ENCODE data around the gene CFAP58.

CFAP58 gene

DNA sequence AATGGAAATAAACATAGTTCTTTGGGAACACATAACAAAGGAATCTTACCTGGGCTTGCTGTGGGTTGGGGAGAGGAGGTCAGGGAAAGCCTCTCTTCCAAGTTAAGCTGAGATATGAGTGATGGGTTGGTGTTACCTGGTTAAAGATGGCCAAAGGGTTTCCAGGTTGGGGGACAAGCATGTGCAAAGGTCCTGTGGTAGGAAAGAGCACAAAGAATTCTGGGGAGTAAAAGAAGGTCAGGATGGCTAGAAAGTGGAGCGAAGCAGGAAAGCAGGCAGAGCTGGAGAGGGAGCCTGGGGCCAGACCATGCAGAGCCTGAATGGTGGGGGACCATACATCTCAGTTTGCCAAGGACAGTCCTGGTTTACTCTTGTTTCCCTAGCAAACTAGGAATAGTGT lies 133.2 kb downstream of the CFAP58 start:
- POLR2A ChIA-PET: no interaction called here
- DNase-seq (ENCODE audit: extremely low spot score): no peak
- TF ChIP-seq, protein P1, sequence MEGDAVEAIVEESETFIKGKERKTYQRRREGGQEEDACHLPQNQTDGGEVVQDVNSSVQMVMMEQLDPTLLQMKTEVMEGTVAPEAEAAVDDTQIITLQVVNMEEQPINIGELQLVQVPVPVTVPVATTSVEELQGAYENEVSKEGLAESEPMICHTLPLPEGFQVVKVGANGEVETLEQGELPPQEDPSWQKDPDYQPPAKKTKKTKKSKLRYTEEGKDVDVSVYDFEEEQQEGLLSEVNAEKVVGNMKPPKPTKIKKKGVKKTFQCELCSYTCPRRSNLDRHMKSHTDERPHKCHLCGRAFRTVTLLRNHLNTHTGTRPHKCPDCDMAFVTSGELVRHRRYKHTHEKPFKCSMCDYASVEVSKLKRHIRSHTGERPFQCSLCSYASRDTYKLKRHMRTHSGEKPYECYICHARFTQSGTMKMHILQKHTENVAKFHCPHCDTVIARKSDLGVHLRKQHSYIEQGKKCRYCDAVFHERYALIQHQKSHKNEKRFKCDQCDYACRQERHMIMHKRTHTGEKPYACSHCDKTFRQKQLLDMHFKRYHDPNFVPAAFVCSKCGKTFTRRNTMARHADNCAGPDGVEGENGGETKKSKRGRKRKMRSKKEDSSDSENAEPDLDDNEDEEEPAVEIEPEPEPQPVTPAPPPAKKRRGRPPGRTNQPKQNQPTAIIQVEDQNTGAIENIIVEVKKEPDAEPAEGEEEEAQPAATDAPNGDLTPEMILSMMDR (IDR thresholded peaks at IDR 0.05; ENCODE audit: control extremely low read depth, extremely low read depth, low read depth, missing control alignments): no peak
- CTCF ChIA-PET: no interaction called here

DNA sequence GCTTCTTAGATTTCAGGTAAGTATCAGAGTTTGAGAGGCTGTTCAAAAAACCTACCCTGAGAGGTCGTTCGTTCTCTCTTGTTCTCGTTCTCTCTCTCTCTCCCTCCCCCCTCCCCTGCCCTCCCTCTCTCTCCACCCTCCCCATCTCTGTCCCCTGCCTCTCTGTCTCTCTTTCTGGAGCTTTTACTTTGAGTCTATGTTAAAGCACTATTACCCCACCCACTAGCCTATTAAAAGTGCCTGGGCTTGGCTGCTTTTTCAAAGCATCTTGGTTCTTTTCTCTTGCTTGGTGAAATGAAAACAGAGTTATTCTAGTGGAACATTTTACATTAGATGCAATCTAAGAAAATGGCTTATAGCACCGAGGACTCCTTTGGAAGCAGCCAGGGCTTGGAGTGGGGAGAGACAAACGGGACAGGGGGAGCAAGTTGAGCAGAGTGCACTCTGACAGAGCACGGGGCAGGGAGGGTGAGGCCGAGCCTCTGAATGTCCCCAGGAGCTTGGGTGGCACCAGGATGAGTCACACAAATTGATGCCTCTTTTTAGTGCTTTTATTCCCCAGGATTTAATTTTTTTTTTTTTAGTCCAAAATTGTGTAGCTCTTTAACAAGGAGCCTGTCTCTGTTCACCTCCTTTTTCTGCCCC lies 134.3 kb downstream of the CFAP58 start:
- ChIA-PET CTCF (interaction anchor here (1.7 kb wide), 1 partner anchor 15 kb away, joined by 4 read pairs; no protein-coding TSS in a partner anchor), POLR2A (no interaction called here)
- TF ChIP-seq, protein P1 (IDR thresholded peaks at IDR 0.05; ENCODE audit: control extremely low read depth, extremely low read depth, low read depth, missing control alignments): no peak
- no peak for DNase-seq (ENCODE audit: extremely low spot score)

DNA sequence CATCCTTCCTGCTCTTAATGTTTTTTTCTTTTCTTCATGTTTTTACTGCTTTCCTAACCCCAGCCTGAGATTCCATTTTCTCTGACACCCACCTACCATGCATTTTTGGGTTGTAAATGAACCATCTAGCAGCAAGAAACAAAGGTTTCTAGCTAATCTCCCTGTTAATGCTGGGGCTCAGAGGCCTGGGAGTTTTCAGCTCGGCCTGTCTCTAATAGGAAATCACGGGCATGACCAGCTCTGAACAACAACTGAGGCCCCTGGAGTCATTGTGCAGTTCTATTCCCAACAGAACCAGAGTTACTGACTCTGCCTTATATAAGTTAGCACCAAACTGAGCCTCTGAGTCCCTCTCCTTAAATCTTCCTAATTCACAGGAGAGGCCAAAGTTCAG lies 134.8 kb downstream of the CFAP58 start:
- POLR2A ChIA-PET: no interaction called here

DNA sequence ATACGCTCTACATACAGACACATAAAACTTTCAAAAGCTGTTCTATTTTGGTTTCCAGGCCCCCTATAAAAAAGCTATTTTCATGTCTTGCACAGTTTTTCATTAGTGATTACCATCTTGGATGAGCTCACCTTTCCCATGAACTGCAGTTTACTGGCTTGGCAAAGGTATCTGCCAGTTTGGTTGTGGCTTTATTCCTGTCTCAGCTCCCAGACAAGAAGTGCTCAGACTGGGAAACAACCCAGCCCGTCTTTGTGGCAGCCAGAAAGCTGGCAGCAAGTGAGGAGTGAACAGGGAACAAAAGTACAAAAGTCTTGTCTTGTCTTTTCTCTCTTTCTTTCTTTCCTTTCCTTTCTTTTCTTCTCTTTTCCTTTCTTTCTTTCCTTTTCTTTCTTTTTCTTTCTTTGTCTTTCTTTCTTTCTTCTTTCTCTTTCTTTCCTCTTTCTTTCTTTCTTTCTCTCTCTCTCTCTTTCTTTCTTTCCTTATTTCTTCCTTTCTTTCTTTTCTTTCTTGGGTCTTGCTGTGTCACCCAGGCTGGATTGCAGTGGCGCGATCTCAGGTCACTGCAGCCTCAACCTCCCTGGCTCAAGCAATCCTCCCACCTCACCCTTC lies 138.8 kb downstream of the CFAP58 start:
- ChIA-PET CTCF (interaction anchor here (2.1 kb wide), 1 partner anchor 15 kb away, joined by 5 read pairs; no protein-coding TSS in a partner anchor), POLR2A (no interaction called here)
- DNase-seq (ENCODE audit: extremely low spot score): no peak
- TF ChIP-seq, protein P1 (IDR thresholded peaks at IDR 0.05; ENCODE audit: control extremely low read depth, extremely low read depth, low read depth, missing control alignments): no peak

More for the DNA sequence above, 134.8 kb downstream of the CFAP58 start:
- DNase-seq (ENCODE audit: extremely low spot score): no peak
- CTCF ChIA-PET: interaction anchor here (1.7 kb wide), 1 partner anchor 15 kb away, joined by 4 read pairs; no protein-coding TSS in a partner anchor
- TF ChIP-seq, protein P1 (IDR thresholded peaks at IDR 0.05; ENCODE audit: control extremely low read depth, extremely low read depth, low read depth, missing control alignments): no peak

DNA sequence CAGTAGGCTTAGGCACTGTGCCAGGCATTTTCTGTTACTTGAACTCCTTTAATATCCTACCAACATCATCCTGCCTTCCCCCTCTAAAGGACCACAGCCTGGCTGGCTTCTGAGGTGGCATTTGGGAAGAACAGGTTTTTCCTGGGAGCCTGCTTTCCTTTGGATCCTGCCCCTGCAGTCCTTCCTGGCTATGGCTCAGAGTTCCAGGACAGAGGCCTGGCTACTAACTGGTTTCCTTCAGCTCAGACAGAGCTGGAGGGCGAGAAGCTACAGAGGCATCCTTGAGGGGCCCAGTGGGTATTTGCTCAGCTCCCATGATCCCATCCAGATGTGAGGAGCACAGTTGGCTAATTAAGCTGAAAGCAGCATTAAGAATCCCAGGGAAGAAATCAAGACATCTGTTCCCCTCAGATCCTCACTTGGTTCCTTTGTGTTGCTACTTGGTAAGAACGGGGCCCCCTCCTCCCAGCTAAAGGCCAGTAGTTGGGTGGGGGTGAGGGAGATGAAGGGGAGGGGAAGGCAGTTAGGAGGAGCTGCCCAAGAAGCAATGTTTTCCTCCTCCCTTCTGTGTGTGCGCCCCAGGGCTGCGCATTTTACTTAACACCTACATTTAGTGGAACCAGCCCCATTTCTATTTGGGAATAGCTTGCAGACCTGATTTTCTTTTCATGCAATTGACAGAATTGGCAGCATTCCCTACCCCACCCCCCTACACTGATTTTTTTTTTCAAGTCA lies 144.9 kb downstream of the CFAP58 start:
- DNase-seq (ENCODE audit: extremely low spot score): no peak
- POLR2A ChIA-PET: no interaction called here
- CTCF ChIA-PET: interaction anchor here (1.3 kb wide), 1 partner anchor 96 kb away, joined by 3 read pairs; no protein-coding TSS in a partner anchor
- TF ChIP-seq, protein P1 (IDR thresholded peaks at IDR 0.05; ENCODE audit: control extremely low read depth, extremely low read depth, low read depth, missing control alignments): no peak

DNA sequence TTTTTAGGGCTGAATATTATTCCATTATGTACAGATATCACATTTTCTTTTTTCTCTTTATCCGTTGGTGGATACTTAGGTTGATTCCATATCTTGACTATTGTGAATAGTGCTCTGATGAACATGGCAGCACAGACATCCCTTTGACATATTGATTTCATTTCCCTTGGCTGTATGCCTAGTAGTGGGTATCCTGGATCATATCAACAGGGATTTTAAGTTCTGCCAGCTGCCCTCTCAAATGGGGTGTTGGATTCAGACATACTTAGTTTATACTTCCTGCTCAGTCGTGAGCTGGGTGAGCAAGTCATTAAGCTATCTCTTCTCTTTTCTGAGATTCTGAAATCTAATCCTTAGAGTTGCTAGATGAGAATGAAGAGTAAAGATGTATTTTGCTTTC lies 147.8 kb downstream of the CFAP58 start:
- POLR2A ChIA-PET: no interaction called here
- CTCF ChIA-PET: no interaction called here
- DNase-seq (ENCODE audit: extremely low spot score): no peak
- TF ChIP-seq, protein P1 (IDR thresholded peaks at IDR 0.05; ENCODE audit: control extremely low read depth, extremely low read depth, low read depth, missing control alignments): no peak

All from GM10248 (cell line).